ENCODE data around the gene CDC42BPG. TPM values are rescaled to one million over a fixed set of nuclear protein-coding genes. Genes with fewer than 3 reads are reported as not detected.
A peak's percentile ranks its signal among the peaks of the same experiment; 100 is the strongest.

CDC42BPG gene
- total and polyA plus RNA-seq, 2 donors (not counting 1 experiment from before 2014, with no cell fraction given) = 0.03 to 0.33 TPM

- no peak for DNase-seq (ENCODE audit: low read depth in 2 of 2)
- Histone ChIP-seq H3K27ac (ENCODE audit: insufficient read depth, low read length) (no peak overlapping the region), H3K4me3 (replicated peaks in 1 of 4; ENCODE audit: control extremely low read depth in 1 of 4, insufficient read depth in 1 of 4, low read depth in 3 of 4, low read length in 4 of 4) (no peak overlapping the region), H3K9ac (ENCODE audit: insufficient read depth, low read length) (no peak overlapping the region), H3K9me3 (ENCODE audit: control insufficient read depth, insufficient read depth, low read depth, low read length) (no peaks in the 10 kb centered on the region), H3K79me2 (ENCODE audit: control insufficient read depth, insufficient read depth, low read length) (peaks cover 74% of the 10 kb centered on the region), H4K20me1 (ENCODE audit: control insufficient read depth, extremely low read depth, insufficient read depth, low read length) (no peaks in the 10 kb centered on the region), H3K36me3 (ENCODE audit: control insufficient read depth, insufficient read depth, low read length) (peaks cover 33% of the 10 kb centered on the region), H3K4me2 (ENCODE audit: extremely low read depth, insufficient read depth, low read length) (no peak overlapping the region), H2AFZ (ENCODE audit: low read length) (no peak overlapping the region), H3K4me1 (ENCODE audit: control insufficient read depth, extremely low read depth, insufficient read depth, low read length) (peaks cover 55% of the 10 kb centered on the region), H3K27me3 (ENCODE audit: control insufficient read depth, insufficient read depth, low read length) (no peaks in the 10 kb centered on the region)
- TF ChIP-seq EZH2 (IDR thresholded peaks at IDR 0.05; ENCODE audit: low read length, missing control alignments) (no peak), CTCF (conservative IDR thresholded peaks at IDR 0.05 in 1 of 2, IDR thresholded peaks at IDR 0.05 in 1 of 2; ENCODE audit: low read depth in 1 of 2, low read length in 2 of 2) (no peak)
These were observed 15.3 kb upstream of the CDC42BPG start for GRCh38 chr11:64859542-64860414.

- TF ChIP-seq EZH2 (IDR thresholded peaks at IDR 0.05; ENCODE audit: low read length, missing control alignments) = no peak
- H3K9ac ChIP-seq (ENCODE audit: insufficient read depth, low read length) = no peak overlapping the region
- no peaks in the 10 kb centered on the region for H3K9me3 ChIP-seq (ENCODE audit: control insufficient read depth, insufficient read depth, low read depth, low read length)
- H3K36me3 ChIP-seq (ENCODE audit: control insufficient read depth, insufficient read depth, low read length) = peaks cover 44% of the 10 kb centered on the region
- H3K4me3 ChIP-seq (replicated peaks in 1 of 4; ENCODE audit: control extremely low read depth in 1 of 4, insufficient read depth in 1 of 4, low read depth in 3 of 4, low read length in 4 of 4) = no peak overlapping the region
- no peaks in the 10 kb centered on the region for H4K20me1 ChIP-seq (ENCODE audit: control insufficient read depth, extremely low read depth, insufficient read depth, low read length)
- no peak overlapping the region for H3K4me2 ChIP-seq (ENCODE audit: extremely low read depth, insufficient read depth, low read length)
- H3K4me1 ChIP-seq (ENCODE audit: control insufficient read depth, extremely low read depth, insufficient read depth, low read length) = peaks cover 54% of the 10 kb centered on the region
- no peaks in the 10 kb centered on the region for H3K27me3 ChIP-seq (ENCODE audit: control insufficient read depth, insufficient read depth, low read length)
- peak overlapping the region; percentile 22 for H3K27ac ChIP-seq (ENCODE audit: insufficient read depth, low read length)
- no peak overlapping the region for H2AFZ ChIP-seq (ENCODE audit: low read length)
- DNase-seq (ENCODE audit: low read depth in 2 of 2) = no peak
- H3K79me2 ChIP-seq (ENCODE audit: control insufficient read depth, insufficient read depth, low read length) = peaks cover 79% of the 10 kb centered on the region
These were observed 14.2 kb upstream of the CDC42BPG start for GRCh38 chr11:64858467-64859263.

GRCh38 chr11:64857485-64857884 is 13.0 kb upstream of the CDC42BPG start:
- peaks cover 44% of the 10 kb centered on the region for H3K4me1 ChIP-seq (ENCODE audit: control insufficient read depth, extremely low read depth, insufficient read depth, low read length)
- H3K4me3 ChIP-seq (replicated peaks in 1 of 4; ENCODE audit: control extremely low read depth in 1 of 4, insufficient read depth in 1 of 4, low read depth in 3 of 4, low read length in 4 of 4) = no peak overlapping the region
- H3K4me2 ChIP-seq (ENCODE audit: extremely low read depth, insufficient read depth, low read length) = no peak overlapping the region
- no peak for TF ChIP-seq CTCF (conservative IDR thresholded peaks at IDR 0.05 in 1 of 2, IDR thresholded peaks at IDR 0.05 in 1 of 2; ENCODE audit: low read depth in 1 of 2, low read length in 2 of 2)
- no peak for TF ChIP-seq EZH2 (IDR thresholded peaks at IDR 0.05; ENCODE audit: low read length, missing control alignments)
- no peaks in the 10 kb centered on the region for H3K27me3 ChIP-seq (ENCODE audit: control insufficient read depth, insufficient read depth, low read length)
- H2AFZ ChIP-seq (ENCODE audit: low read length) = no peak overlapping the region
- peak overlapping the region; percentile 47 for H3K27ac ChIP-seq (ENCODE audit: insufficient read depth, low read length)
- peaks cover 52% of the 10 kb centered on the region for H3K36me3 ChIP-seq (ENCODE audit: control insufficient read depth, insufficient read depth, low read length)
- no peaks in the 10 kb centered on the region for H4K20me1 ChIP-seq (ENCODE audit: control insufficient read depth, extremely low read depth, insufficient read depth, low read length)
- DNase-seq (ENCODE audit: low read depth in 2 of 2) = no peak
- H3K9me3 ChIP-seq (ENCODE audit: control insufficient read depth, insufficient read depth, low read depth, low read length) = no peaks in the 10 kb centered on the region
- peaks cover 73% of the 10 kb centered on the region for H3K79me2 ChIP-seq (ENCODE audit: control insufficient read depth, insufficient read depth, low read length)
- H3K9ac ChIP-seq (ENCODE audit: insufficient read depth, low read length) = no peak overlapping the region
